ENCODE measurements around the gene CFAP54.

Gene CFAP54

GRCh38 chr12:96769400-96769799, 280.0 kb downstream of the CFAP54 start:
- no peak for FAIRE-seq

GRCh38 chr12:96770219-96771102, 281.1 kb downstream of the CFAP54 start:
- no peak for FAIRE-seq

GRCh38 chr12:96773031-96773430, 283.7 kb downstream of the CFAP54 start:
- FAIRE-seq = no peak

GRCh38 chr12:96774496-96775256, 285.3 kb downstream of the CFAP54 start:
- no peak for FAIRE-seq

GRCh38 chr12:96776908-96777307, 287.5 kb downstream of the CFAP54 start:
- FAIRE-seq = no peak

GRCh38 chr12:96780330-96780729, 291.0 kb downstream of the CFAP54 start:
- FAIRE-seq = no peak

- no peak for FAIRE-seq
Observed at GRCh38 chr12:96786791-96787190, 297.4 kb downstream of the CFAP54 start.

- FAIRE-seq = no peak
Observed at GRCh38 chr12:96803969-96804368, 314.6 kb downstream of the CFAP54 start.

GRCh38 chr12:96806272-96806671, 316.9 kb downstream of the CFAP54 start:
- FAIRE-seq = no peak

- FAIRE-seq = no peak
Observed at GRCh38 chr12:96807741-96808140, 318.4 kb downstream of the CFAP54 start.

- no peak for FAIRE-seq
Observed at GRCh38 chr12:96808587-96808986, 319.2 kb downstream of the CFAP54 start.

- no peak for FAIRE-seq
Observed at GRCh38 chr12:96809522-96809921, 320.1 kb downstream of the CFAP54 start.

- FAIRE-seq = no peak
Observed at GRCh38 chr12:96810057-96810456, 320.7 kb downstream of the CFAP54 start.

GRCh38 chr12:96810477-96810876, 321.1 kb downstream of the CFAP54 start:
- FAIRE-seq = no peak

GRCh38 chr12:96811083-96811482, 321.7 kb downstream of the CFAP54 start:
- no peak for FAIRE-seq

- no peak for FAIRE-seq
Observed at GRCh38 chr12:96812153-96812552, 322.8 kb downstream of the CFAP54 start.

- no peak for FAIRE-seq
Observed at GRCh38 chr12:96814200-96814599, 324.8 kb downstream of the CFAP54 start.

- no peak for FAIRE-seq
Observed at GRCh38 chr12:96821592-96821991, 332.2 kb downstream of the CFAP54 start.

GRCh38 chr12:96822641-96823040, 333.3 kb downstream of the CFAP54 start:
- no peak for FAIRE-seq

GRCh38 chr12:96824074-96824837, 334.9 kb downstream of the CFAP54 start:
- no peak for FAIRE-seq

- FAIRE-seq = no peak
Observed at GRCh38 chr12:96824838-96825236, 335.5 kb downstream of the CFAP54 start.

GRCh38 chr12:96828169-96828789, 338.9 kb downstream of the CFAP54 start:
- FAIRE-seq = no peak

GRCh38 chr12:96829354-96829753, 340.0 kb downstream of the CFAP54 start:
- FAIRE-seq = no peak

Measured in TTC549 (cell line).